Ovary (tissue), 3 donors: ENCODE results near the gene CPE.

ENCODE experiments used
- POLR2A ChIP-seq: fragments of 450-650 bp; IDR thresholded peaks from one replicate; pipeline ENCODE4 v1.6.1; 2017; ENCODE audit warnings: antibody characterized with exemption, mild to moderate bottlenecking, moderate library complexity
- TF ChIP-seq, protein P1 (sequence below), 3 donors: fragments of 450-650 bp in 2 of 3; fragments of 200-600 bp in 1 of 3; IDR thresholded peaks; one replicate each; pipeline versions ENCODE4 v1.5.1 to v1.8.0; 2016 to 2022; ENCODE audit warnings: antibody characterized with exemption in 3 of 3, mild to moderate bottlenecking in 1 of 3
- donor health status: DM: no; HTN: no; CAD: no.

DNA sequence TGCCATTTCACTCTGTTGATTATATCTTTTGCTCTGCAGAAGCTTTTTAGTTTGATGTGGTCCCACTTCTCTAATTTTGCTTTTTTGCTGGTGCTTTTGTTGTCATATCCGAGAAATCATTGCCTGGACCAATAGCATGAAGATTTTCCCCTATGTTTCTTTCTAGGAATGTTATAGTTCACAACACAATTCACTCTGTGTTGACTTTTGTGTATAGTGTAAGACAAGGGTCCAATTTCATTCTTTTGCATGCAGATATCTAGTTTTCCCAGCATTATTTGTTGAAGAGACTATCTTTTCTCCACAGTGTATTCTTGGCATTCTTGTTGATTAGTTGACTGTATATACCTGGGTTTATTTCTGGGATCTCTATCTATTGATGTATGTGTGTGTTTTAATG, 8.3 kb upstream of the CPE start:
- TF ChIP-seq POLR2A: no peak
- TF ChIP-seq, protein P1, sequence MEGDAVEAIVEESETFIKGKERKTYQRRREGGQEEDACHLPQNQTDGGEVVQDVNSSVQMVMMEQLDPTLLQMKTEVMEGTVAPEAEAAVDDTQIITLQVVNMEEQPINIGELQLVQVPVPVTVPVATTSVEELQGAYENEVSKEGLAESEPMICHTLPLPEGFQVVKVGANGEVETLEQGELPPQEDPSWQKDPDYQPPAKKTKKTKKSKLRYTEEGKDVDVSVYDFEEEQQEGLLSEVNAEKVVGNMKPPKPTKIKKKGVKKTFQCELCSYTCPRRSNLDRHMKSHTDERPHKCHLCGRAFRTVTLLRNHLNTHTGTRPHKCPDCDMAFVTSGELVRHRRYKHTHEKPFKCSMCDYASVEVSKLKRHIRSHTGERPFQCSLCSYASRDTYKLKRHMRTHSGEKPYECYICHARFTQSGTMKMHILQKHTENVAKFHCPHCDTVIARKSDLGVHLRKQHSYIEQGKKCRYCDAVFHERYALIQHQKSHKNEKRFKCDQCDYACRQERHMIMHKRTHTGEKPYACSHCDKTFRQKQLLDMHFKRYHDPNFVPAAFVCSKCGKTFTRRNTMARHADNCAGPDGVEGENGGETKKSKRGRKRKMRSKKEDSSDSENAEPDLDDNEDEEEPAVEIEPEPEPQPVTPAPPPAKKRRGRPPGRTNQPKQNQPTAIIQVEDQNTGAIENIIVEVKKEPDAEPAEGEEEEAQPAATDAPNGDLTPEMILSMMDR (IDR thresholded peaks at IDR 0.05): no peak
